LNCaP clone FGC (cell line): ENCODE results near the gene L3MBTL3.
A peak's percentile ranks its signal among the peaks of the same experiment; 100 is the strongest.
"Not testable (repeated sequence)": the region's sequence is repeated elsewhere in the genome, so short reads cannot be mapped to it uniquely, and the experiment has no call there.

Source experiments
- DNase-seq: peaks from one replicate; pipeline ENCODE4 v3.0.0-alpha.2; 2011; ENCODE audit warnings: low read depth
- H3K4me3 ChIP-seq: 2 replicates; pipeline ENCODE4 v1.5.1; 2011; ENCODE audit warnings: mild to moderate bottlenecking, low read depth, low read length, control low read depth
- TF ChIP-seq, protein P1 (sequence below): IDR thresholded peaks from 2 replicates; pipeline ENCODE4 v1.5.1; 2012; ENCODE audit warnings: mild to moderate bottlenecking; ENCODE audit not compliant: control insufficient read depth, insufficient read depth; ENCODE audit errors: extremely low read depth

Gene L3MBTL3

DNA sequence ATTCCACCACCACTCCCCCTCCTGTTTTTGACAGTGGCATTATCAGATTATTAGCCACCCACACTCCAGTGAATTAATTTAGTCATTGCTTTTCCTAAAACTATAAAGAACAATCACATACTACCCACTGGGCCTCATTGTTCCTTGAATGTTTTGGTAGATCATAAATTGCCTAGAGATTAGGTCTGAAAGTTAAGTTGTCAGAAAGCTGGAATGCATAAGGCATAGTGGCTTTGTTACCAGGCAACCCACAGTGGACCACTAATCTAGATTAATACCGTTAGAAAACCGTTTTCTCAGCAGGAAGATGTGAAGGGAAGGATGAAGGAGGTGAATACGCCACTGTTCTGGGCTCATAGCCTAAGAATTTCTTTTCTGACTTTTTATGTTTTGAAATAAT is 128.7 kb downstream of the L3MBTL3 start:
- TF ChIP-seq, protein P1, sequence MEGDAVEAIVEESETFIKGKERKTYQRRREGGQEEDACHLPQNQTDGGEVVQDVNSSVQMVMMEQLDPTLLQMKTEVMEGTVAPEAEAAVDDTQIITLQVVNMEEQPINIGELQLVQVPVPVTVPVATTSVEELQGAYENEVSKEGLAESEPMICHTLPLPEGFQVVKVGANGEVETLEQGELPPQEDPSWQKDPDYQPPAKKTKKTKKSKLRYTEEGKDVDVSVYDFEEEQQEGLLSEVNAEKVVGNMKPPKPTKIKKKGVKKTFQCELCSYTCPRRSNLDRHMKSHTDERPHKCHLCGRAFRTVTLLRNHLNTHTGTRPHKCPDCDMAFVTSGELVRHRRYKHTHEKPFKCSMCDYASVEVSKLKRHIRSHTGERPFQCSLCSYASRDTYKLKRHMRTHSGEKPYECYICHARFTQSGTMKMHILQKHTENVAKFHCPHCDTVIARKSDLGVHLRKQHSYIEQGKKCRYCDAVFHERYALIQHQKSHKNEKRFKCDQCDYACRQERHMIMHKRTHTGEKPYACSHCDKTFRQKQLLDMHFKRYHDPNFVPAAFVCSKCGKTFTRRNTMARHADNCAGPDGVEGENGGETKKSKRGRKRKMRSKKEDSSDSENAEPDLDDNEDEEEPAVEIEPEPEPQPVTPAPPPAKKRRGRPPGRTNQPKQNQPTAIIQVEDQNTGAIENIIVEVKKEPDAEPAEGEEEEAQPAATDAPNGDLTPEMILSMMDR = no peak
- DNase-seq = no peak
- no peak overlapping the region for H3K4me3 ChIP-seq

DNA sequence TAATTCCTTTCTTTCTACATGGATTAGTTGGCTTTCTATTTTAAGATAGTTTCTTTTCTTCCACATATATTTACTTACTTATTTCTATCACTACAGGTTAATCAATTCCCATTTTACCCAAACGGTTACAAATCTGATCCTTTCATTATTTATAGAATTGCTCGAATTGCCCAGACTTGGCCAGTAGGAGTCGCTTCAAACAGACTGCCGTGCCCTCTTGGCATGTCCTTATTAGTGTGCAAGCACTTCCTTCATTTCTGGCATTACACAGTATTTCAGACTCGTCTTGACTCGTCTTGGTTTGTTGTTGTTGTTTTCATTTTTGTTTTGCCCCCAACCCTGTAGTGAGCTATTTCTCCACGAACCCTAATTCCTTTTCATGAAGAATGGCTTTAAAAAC is 129.8 kb downstream of the L3MBTL3 start:
- peak; percentile 22 for DNase-seq
- H3K4me3 ChIP-seq = no peak overlapping the region
- TF ChIP-seq, protein P1 = peak; percentile 50

DNA sequence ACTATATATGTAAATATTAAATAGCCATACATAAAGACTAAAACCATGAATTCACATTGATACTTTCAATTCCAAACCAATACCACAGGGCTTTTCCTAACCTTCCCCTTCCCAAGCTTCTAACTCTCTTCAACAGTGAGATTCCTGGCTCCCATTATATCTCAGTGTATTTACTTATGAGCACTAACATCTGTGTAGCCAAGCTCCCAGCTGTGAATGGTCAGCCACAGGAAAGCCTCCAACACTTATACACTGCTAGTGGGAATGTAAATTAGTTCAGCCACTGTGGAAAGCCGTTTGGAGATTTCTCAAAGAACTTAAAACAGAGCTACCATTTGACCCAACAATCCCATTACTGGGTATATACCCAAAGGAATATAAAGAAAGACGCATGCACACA is 130.6 kb downstream of the L3MBTL3 start:
- DNase-seq, H3K4me3 ChIP-seq: not testable (repeated sequence)

DNA sequence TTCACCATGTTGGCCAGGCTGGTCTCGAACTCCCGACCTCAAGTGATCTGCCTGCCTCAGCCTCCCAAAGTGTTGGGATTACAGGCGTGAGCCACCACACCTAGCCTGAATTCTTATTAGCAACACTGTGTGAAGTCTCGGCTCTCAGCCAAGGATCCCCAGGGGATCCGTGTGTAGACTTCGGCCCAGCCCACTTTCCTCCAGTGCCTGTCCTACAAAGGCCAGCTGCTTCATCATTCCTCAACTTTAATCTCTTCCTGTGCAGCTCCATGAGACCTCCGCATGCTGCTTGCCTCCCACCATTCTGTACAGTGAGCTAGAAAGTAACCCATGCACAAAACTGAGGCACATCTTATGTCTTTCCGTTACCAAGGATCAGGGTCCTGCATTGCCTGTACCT is 132.5 kb downstream of the L3MBTL3 start:
- no peak overlapping the region for H3K4me3 ChIP-seq
- DNase-seq = no peak
- TF ChIP-seq, protein P1 = no peak

DNA sequence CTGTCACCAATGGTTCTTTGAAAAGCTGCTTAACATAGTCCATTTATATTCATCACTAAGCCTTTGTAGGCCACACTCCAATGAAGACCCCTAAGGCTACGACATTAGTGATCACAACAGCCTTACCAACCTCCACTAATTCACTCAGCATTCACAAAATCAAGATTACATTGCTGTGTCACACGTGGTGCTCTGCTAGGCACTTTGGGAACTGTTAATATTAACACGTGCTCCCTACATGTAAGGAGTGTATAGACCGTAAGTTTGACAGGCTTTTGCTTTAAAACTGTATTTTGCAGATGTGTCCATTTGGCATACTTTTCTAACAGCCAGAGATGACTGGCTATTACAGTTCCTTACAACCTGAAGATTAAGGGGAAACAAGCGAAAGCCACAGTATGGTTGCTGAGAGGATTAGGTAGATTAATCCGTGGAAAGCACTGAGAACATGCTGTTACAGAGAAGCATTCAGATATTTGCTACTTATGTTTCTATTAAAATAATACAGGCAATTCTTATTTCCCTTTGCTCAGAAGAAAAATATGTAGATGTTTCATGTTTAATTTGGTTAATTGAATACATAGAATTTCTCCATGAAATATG is 134.6 kb downstream of the L3MBTL3 start:
- no peak for DNase-seq
- no peak overlapping the region for H3K4me3 ChIP-seq
- TF ChIP-seq, protein P1 = no peak

DNA sequence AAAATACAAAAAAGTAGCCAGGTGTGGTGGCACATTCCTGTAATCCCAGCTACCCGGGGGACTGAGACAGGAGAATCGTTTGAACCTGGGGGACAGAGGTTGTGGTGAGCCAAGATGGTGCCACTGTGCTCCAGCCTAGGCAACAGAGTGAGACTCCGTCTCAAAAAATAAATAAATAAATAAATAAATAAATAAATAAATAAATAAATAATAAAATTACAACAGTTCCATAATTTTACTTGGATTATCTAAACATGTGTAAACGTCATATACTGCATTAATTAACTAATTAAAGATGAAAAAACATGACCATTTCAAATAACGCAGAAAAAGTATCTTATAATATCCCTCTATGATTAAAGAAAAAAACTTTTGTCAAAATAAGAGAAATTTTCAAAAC is 138.5 kb downstream of the L3MBTL3 start:
- no peak for DNase-seq
- no peak overlapping the region for H3K4me3 ChIP-seq
- TF ChIP-seq, protein P1 = no peak

DNA sequence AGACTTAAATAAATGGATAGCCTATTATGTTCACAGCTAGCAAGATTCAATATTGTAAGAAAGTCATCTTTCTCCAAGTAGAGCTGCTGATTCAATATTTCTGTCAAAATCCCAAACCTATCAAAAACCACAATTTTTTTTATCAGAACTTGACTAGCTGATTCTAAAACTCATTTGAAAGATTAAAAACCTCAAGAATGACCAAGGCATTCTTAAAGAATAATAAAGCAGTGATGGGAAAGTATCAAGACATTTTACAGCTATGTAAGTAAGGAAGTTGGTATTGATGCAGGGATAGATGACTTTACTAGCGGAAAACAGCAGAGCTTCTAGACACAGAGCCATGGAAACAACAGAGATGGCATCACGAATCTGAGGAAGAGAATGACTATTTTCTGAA is 139.7 kb downstream of the L3MBTL3 start:
- no peak overlapping the region for H3K4me3 ChIP-seq
- TF ChIP-seq, protein P1 = no peak
- DNase-seq = no peak
